Pancreas (tissue), 10 donors: ENCODE results near the gene ZNF283. TPM values are rescaled to one million over a fixed set of nuclear protein-coding genes. Genes with fewer than 3 reads are reported as not detected.

Source experiments
- ATAC-seq, 4 donors: fragments of 200-7000 bp; cut with Tn5 transposase; one replicate each; pipeline versions ENCODE4 v1.8.0 to v1.9.1; 2020; ENCODE audit warnings: mild to moderate bottlenecking in 4 of 4, moderate library complexity in 4 of 4
- DNase-seq, 6 donors: peaks; one replicate each; pipeline ENCODE4 v3.0.0-alpha.2; 2020
- FAIRE-seq: peaks from 2 replicates; lab custom pipeline; 2012; peaks lifted over from hg19 to GRCh38; lab: Jason Lieb, UNC
- H3K27ac ChIP-seq, 4 donors: fragments of 200-600 bp; sonication (generic); 1 replicate in 3 of 4; 2 replicates in 1 of 4; pipeline versions ENCODE4 v1.5.0 to v1.8.0; 2020
- H3K27me3 ChIP-seq, 4 donors: fragments of 200-600 bp; one replicate each; pipeline ENCODE4 v1.8.0; 2021
- H3K36me3 ChIP-seq, 3 donors: fragments of 200-600 bp; sonication (generic) in 1 of 3; one replicate each; pipeline versions ENCODE4 v1.5.0 to v1.8.0; 2020 to 2021
- H3K4me1 ChIP-seq, 3 donors: fragments of 200-600 bp; one replicate each; pipeline ENCODE4 v1.8.0; 2021
- H3K4me3 ChIP-seq, 4 donors: fragments of 200-600 bp; sonication (generic) in 2 of 4; one replicate each; pipeline versions ENCODE4 v1.5.0 to v1.8.0; 2020 to 2021
- H3K9me3 ChIP-seq, 4 donors: fragments of 200-600 bp; one replicate each; pipeline ENCODE4 v1.8.0; 2021
- WGBS, 2 donors: extraction: QIAGEN DNeasy Blood & Tissue Kit; methylation state at CpG; one replicate each; pipeline ENCODE4 v1.1.7; 2013; 5-methylcytosine and 5-hydroxymethylcytosine counted together
- intact Hi-C, 3 donors: fragments of 100-400 bp; cut with DNase I; formaldehyde crosslinking; loops; one replicate each; pipeline versions ENCODE4 v1.11.1 to v1.14.2; 2022
- polyA plus RNA-seq, 2 donors: library from polyadenylated mRNA; stranded (reverse); fragments of 200-250 nt; gene quantifications; one replicate each; pipeline ENCODE4 v1.2.3, GENCODE V29; 2013
- total RNA-seq, 6 donors: library from RNA; stranded (reverse); fragmentation: NEBNext Ultra II Directional in 4 of 6; extraction: Animal tissue kit (Norgen Biotek cat#: 25700) in 4 of 6; gene quantifications; one replicate each; pipeline versions ENCODE4 v1.2.1 to v1.2.4, GENCODE V29; 2021 to 2023
- TF ChIP-seq, protein P1 (sequence below), 4 donors: fragments of 200-600 bp; sonication (generic) in 3 of 4; IDR thresholded peaks; one replicate each; pipeline versions ENCODE4 v1.5.0 to v1.8.0; 2021; ENCODE audit warnings: antibody characterized with exemption in 4 of 4
- donor health status: healthy with polysubstance abuse.
- donor health status: DM: no; HTN: no; CAD: no; lungs with moderate emphysema.
- donor health status: DM: no; HTN: no; CAD: no.
- donor health status: control.
- donor health status: control.
- donor health status: Bipolar disorder and iron deficiency.
- donor health status: DM: yes; HTN: yes; CAD: no.
- donor health status: DM: no; HTN: no; CAD: no.
- donor health status: DM: no; HTN: no; CAD: no.
- donor health status: DM: yes; HTN: yes; CAD: no.

The ZNF283 gene
- total and polyA plus RNA-seq, 8 donors, result 1.9 to 7.7 (median 3.6) TPM

DNA sequence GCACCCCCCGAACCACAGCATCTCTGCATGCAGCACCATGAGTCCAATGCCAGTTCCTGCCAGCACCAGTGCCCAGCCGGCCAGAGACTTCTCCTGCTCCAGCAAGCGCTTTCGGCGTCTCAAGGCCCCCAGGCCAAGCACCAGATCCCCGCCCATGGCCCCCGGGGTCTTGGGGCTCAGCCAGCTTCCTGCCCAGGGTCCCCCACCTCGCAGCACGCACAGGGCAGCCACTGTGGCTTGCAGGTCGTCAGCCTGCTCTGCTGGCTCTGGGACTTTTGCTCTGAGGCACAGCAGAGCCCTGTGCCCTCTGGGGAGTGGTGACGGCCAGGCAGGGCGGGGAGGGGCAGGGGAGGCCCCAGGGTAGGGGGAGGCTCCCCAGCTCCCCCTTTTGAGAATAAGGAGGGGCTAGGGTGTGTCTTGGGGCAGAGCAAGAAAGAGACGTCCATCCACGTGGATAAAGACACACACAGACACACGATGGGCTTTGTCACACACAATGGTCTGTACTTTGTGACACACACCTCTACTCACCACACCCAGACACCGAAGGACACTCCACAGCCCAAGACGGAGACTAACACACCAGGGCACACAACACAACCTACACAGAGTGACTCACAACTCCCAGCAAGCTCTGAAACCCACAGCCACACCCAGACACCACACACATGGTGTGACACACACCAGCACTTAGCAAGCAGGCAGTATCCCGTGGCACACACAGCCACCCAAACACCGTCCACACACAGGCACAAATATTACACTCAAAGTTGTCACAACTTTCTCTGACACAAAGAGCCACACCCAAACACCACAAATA, 46.2 kb upstream of the ZNF283 start, which contains the start of gene KCNN4:
Gene KCNN4, minus strand, starts transcription at position 268 of the 820 bp plus-strand sequence. Its CDS starts 112 bp downstream, at position 156.
- Histone ChIP-seq H3K4me3 (no peak within 1 kb of the TSS), H3K4me1 (no peaks in the 10 kb centered on the region), H3K9me3 (no peaks in the 10 kb centered on the region), H3K36me3 (no peaks in the 10 kb centered on the region), H3K27me3 (no peaks in the 10 kb centered on the region), H3K27ac (no peak within 1 kb of the TSS)
- intact Hi-C loops, result loop anchor here in 2 of 3 donors (5.0 kb wide), 2 partner anchors 34 to 39 kb away; no protein-coding TSS in a partner anchor
- ATAC-seq (peak in 2 of 4 donors; percentile 13 to 32), DNase-seq (no peak), FAIRE-seq (no peak)
- WGBS, 2 donors, result 25 to 29% methylated on average over 19 of the region's 19 CpGs
- TF ChIP-seq, protein P1, sequence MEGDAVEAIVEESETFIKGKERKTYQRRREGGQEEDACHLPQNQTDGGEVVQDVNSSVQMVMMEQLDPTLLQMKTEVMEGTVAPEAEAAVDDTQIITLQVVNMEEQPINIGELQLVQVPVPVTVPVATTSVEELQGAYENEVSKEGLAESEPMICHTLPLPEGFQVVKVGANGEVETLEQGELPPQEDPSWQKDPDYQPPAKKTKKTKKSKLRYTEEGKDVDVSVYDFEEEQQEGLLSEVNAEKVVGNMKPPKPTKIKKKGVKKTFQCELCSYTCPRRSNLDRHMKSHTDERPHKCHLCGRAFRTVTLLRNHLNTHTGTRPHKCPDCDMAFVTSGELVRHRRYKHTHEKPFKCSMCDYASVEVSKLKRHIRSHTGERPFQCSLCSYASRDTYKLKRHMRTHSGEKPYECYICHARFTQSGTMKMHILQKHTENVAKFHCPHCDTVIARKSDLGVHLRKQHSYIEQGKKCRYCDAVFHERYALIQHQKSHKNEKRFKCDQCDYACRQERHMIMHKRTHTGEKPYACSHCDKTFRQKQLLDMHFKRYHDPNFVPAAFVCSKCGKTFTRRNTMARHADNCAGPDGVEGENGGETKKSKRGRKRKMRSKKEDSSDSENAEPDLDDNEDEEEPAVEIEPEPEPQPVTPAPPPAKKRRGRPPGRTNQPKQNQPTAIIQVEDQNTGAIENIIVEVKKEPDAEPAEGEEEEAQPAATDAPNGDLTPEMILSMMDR (IDR thresholded peaks at IDR 0.05), result no peak

DNA sequence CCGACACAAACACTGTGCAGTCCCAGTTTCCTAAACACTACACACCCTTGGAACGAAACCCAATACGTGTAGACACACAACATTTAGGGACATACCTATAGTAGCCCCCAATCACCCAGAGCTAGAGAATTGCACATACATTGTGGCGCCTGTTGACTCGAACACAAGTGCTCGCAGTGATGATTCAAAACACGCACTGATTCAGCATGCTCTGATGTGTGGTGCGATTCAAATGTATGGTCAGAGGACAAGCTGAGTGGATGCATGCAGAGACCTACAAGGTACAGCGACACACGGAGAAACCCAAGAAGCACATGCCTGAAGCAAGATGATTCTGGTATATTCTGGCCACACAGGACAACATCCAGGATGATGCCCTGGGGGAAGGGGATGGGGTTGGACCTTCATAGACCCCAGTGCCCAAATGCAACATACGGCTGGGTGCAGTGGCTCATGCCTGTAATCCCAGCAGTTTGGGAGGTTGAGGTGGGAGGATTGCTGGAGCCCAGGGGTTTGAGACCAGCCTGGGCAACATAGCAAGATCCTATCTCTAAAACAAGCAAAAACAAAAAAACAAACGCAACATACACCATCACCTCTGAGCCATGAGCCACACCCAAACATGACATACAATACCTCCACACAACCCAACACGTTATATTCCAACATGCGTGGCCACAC, 45.4 kb upstream of the ZNF283 start:
- FAIRE-seq (no peak), ATAC-seq (no peak), DNase-seq (no peak)
- Histone ChIP-seq H3K4me1 (no peaks in the 10 kb centered on the region), H3K36me3 (no peaks in the 10 kb centered on the region), H3K27ac (no peak overlapping the region), H3K9me3 (no peaks in the 10 kb centered on the region), H3K4me3 (no peak overlapping the region), H3K27me3 (no peaks in the 10 kb centered on the region)
- intact Hi-C loops, result loop anchor here in 2 of 3 donors (5.0 kb wide), 2 partner anchors 34 to 39 kb away; no protein-coding TSS in a partner anchor
- 63 to 80% methylated on average over 14 of the region's 14 CpGs for WGBS, 2 donors
- TF ChIP-seq, protein P1 (IDR thresholded peaks at IDR 0.05), result no peak

DNA sequence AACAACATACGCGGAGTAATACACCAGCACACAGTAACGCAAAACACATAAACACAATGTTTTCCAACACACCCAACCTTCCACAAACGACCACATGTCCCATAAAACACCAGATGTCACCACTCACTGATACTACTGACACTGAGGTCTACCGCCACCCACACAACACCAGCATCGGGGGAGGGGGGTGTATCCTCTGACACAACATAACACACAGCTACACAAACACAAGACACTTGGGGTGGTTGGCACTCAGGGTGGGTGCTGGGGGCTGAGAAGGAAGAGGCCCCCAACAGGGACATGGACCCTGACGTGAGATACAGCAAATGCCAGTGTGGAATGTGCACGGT, 44.8 kb upstream of the ZNF283 start:
- Histone ChIP-seq H3K36me3 (no peaks in the 10 kb centered on the region), H3K9me3 (no peaks in the 10 kb centered on the region), H3K27me3 (no peaks in the 10 kb centered on the region), H3K4me3 (no peak overlapping the region), H3K4me1 (no peaks in the 10 kb centered on the region), H3K27ac (no peak overlapping the region)
- TF ChIP-seq, protein P1 (IDR thresholded peaks at IDR 0.05), result no peak
- DNase-seq (no peak), ATAC-seq (no peak), FAIRE-seq (no peak)
- 44 to 54% methylated on average over 8 of the region's 8 CpGs for WGBS, 2 donors
- intact Hi-C loops, result loop anchor here in 2 of 3 donors (5.0 kb wide), 2 partner anchors 35 to 40 kb away; no protein-coding TSS in a partner anchor

DNA sequence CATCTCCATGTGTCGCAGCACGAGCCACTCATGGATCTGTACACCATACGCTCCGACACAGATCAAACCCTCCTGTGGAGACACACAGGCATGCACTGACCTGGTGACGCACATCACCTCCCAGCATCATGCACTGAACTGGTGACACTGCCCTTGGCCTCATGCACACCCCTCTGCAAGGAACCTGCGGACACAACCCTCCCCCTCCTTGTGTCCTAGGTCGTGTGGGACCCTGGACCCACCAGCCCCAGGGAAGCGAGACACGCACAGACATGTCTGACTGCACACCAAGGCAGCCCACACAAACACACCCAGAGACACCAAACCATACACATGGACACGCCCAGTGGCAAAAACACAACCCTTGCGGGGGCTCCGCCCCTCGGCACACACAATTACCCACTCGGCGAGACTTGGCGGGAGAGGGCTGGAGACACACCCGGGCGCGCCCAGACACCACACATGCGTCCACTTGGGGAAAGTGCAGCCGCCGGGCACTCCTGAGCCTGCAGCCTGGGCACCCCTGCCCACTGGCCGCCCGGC, 44.4 kb upstream of the ZNF283 start:
- TF ChIP-seq, protein P1 (IDR thresholded peaks at IDR 0.05), result no peak
- no peaks in the 10 kb centered on the region for H3K9me3 ChIP-seq
- no peak overlapping the region for H3K4me3 ChIP-seq
- no peaks in the 10 kb centered on the region for H3K27me3 ChIP-seq
- FAIRE-seq (no peak), DNase-seq (no peak), ATAC-seq (peak in 1 of 4 donors; percentile 8)
- intact Hi-C loops, result loop anchor here in 2 of 3 donors (5.0 kb wide), 2 partner anchors 35 to 40 kb away; no protein-coding TSS in a partner anchor
- 54 to 72% methylated on average over 24 of the region's 24 CpGs for WGBS, 2 donors
- no peaks in the 10 kb centered on the region for H3K4me1 ChIP-seq
- H3K27ac ChIP-seq, result no peak overlapping the region
- no peaks in the 10 kb centered on the region for H3K36me3 ChIP-seq
